Naive thymus-derived CD8-positive, alpha-beta T cell (primary cell): ENCODE results near the gene SPTSSB. TPM values are rescaled to one million over a fixed set of nuclear protein-coding genes. Genes with fewer than 3 reads are reported as not detected.

Experiments used
- ATAC-seq, 2 donors: fragments of 150-1000 bp; cut with Tn5 transposase in 1 of 2; sonication (Bioruptor Pico), chemical (Tn5 transposase) in 1 of 2; 1 replicate in 1 of 2; 2 replicates in 1 of 2; pipeline ENCODE4 v1.10.0; 2021; ENCODE audit warnings: mild to moderate bottlenecking in 2 of 2, moderate library complexity in 2 of 2
- POLR2A ChIA-PET: fragments of 350-600 bp; sonication (Branson Sonifier 250); formaldehyde crosslinking; loops from one replicate; lab custom pipeline; 2021; ENCODE audit warnings: antibody characterized with exemption; lab: Charles Lee
- DNase-seq, 10 donors: peaks; one replicate each; pipeline versions ENCODE4 v3.0.0 to v3.0.0-alpha.2; 2020 to 2022
- H3K27ac Mint-ChIP-seq, 10 donors: one replicate each; pipeline ENCODE4 v1.8.0; 2020 to 2022; ENCODE audit warnings: mild to moderate bottlenecking in 10 of 10, mixed read lengths in 10 of 10, moderate library complexity in 4 of 10, inconsistent platforms in 1 of 10
- H3K27me3 Mint-ChIP-seq, 5 donors: one replicate each; pipeline ENCODE4 v1.8.0; 2021 to 2022; ENCODE audit warnings: mixed read lengths in 5 of 5
- H3K36me3 Mint-ChIP-seq, 3 donors: one replicate each; pipeline ENCODE4 v1.8.0; 2020 to 2022; ENCODE audit warnings: mixed read lengths in 3 of 3, mild to moderate bottlenecking in 2 of 3, inconsistent platforms in 1 of 3
- H3K4me1 Mint-ChIP-seq, 4 donors: one replicate each; pipeline ENCODE4 v1.8.0; 2021 to 2022; ENCODE audit warnings: mixed read lengths in 4 of 4
- H3K4me3 Mint-ChIP-seq, 10 donors: one replicate each; pipeline ENCODE4 v1.8.0; 2020 to 2022; ENCODE audit warnings: mild to moderate bottlenecking in 10 of 10, mixed read lengths in 10 of 10, moderate library complexity in 6 of 10, inconsistent platforms in 1 of 10
- H3K9me3 Mint-ChIP-seq, 9 donors: one replicate each; pipeline ENCODE4 v1.8.0; 2020 to 2022; ENCODE audit warnings: mixed read lengths in 9 of 9, mild to moderate bottlenecking in 3 of 9, inconsistent platforms in 1 of 9, moderate library complexity in 1 of 9
- polyA plus RNA-seq, 3 donors: library from polyadenylated mRNA; unstranded; fragments of 300-500 nt; fragmentation: Illumina TruSeq; gene quantifications; one replicate each; pipeline ENCODE4 v1.2.3, GENCODE V29; 2021
- total RNA-seq, 8 experiments: library from RNA in 2 of 8; stranded (reverse) in 2 of 8; gene quantifications; one replicate each; pipeline ENCODE4 v1.2.3 and lab custom pipeline; 2021 to 2026

SPTSSB gene
- total and polyA plus RNA-seq, 5 experiments from 2014 or later: 0.16 to 0.21 TPM; not detected in 3

- no peak for ATAC-seq
- POLR2A ChIA-PET: no interaction called here
- peaks cover 0 to 11% (median 4%) of the 10 kb centered on the region in 5 donors for H3K27me3 Mint-ChIP-seq
- no peak overlapping the region for H3K4me3 Mint-ChIP-seq
- no peaks in the 10 kb centered on the region for H3K4me1 Mint-ChIP-seq
- no peak overlapping the region for H3K27ac Mint-ChIP-seq
- H3K36me3 Mint-ChIP-seq: peaks cover 0 to 33% (median 20%) of the 10 kb centered on the region in 3 donors
- DNase-seq: no peak
- H3K9me3 Mint-ChIP-seq: peaks cover 12 to 44% (median 21%) of the 10 kb centered on the region in 9 donors
These were observed 74.5 kb downstream of the SPTSSB start for GRCh38 chr3:161296814-161297213.

GRCh38 chr3:161295325-161295724 lies 76.0 kb downstream of the SPTSSB start:
- Mint-ChIP-seq H3K4me1 (no peaks in the 10 kb centered on the region), H3K9me3 (peaks cover 12 to 38% (median 21%) of the 10 kb centered on the region in 9 donors), H3K27ac (no peak overlapping the region), H3K36me3 (peaks cover 0 to 28% (median 20%) of the 10 kb centered on the region in 3 donors), H3K27me3 (peaks cover 0 to 14% (median 1%) of the 10 kb centered on the region in 5 donors), H3K4me3 (no peak overlapping the region)
- DNase-seq: no peak
- no peak for ATAC-seq
- POLR2A ChIA-PET: no interaction called here

Other genes with a start within 250 kb of the SPTSSB start
- 10 to 100 TPM; 40.1 to 41.5 TPM for gene NMD3, start 150.2 kb downstream of the SPTSSB start, total RNA-seq
- gene NMD3, start 150.2 kb downstream of the SPTSSB start, polyA plus RNA-seq: 10 to 100 TPM; 38.1 to 40.6 (median 39.6) TPM
- not detected for gene OTOL1, start 125.3 kb upstream of the SPTSSB start, total RNA-seq
- gene OTOL1, start 125.3 kb upstream of the SPTSSB start, polyA plus RNA-seq: not detected